Measurements from ENCODE around the gene TOX3. TPM values are rescaled to one million over a fixed set of nuclear protein-coding genes. Genes with fewer than 3 reads are reported as not detected.

The TOX3 gene
- total RNA-seq, 4 donors from 2014 or later, result 1.7 TPM; not detected in 3

- Histone ChIP-seq H3K27ac (no peak overlapping the region), H3K9me3 (no peaks in the 10 kb centered on the region), H3K4me3 (no peak overlapping the region), H3K36me3 (no peaks in the 10 kb centered on the region), H3K27me3 (peaks cover 0 to 57% of the 10 kb centered on the region in 2 donors), H3K4me1 (peaks cover 0 to 18% (median 12%) of the 10 kb centered on the region in 4 donors)
- 39 to 48% methylated on average over 10 of the region's 10 CpGs for WGBS, 2 donors
- TF ChIP-seq POLR2A (IDR thresholded peaks at IDR 0.05) (no peak), EP300 (IDR thresholded peaks at IDR 0.05) (no peak), CTCF (IDR thresholded peaks at IDR 0.05) (no peak)
- DNase-seq (ENCODE audit: low spot score in 2 of 2), result no peak
Observed at GRCh38 chr16:52548261-52549010, 1.5 kb upstream of the TOX3 start.

GRCh38 chr16:52547834-52548215 is 882 bp upstream of the TOX3 start:
- Histone ChIP-seq H3K36me3 (no peaks in the 10 kb centered on the region), H3K9me3 (no peaks in the 10 kb centered on the region), H3K4me3 (no peak overlapping the region), H3K4me1 (peaks cover 0 to 18% (median 12%) of the 10 kb centered on the region in 4 donors), H3K27ac (no peak overlapping the region), H3K27me3 (peaks cover 0 to 64% of the 10 kb centered on the region in 2 donors)
- no peak for TF ChIP-seq EP300 (IDR thresholded peaks at IDR 0.05)
- TF ChIP-seq POLR2A (IDR thresholded peaks at IDR 0.05), result no peak
- TF ChIP-seq CTCF (IDR thresholded peaks at IDR 0.05), result no peak
- no peak for DNase-seq (ENCODE audit: low spot score in 2 of 2)
- 49 to 58% methylated on average over 8 of the region's 8 CpGs for WGBS, 2 donors

- H3K4me3 ChIP-seq, result peak overlapping the region in 3 of 4 donors; percentile 7 to 45 (median 37)
- TF ChIP-seq CTCF (IDR thresholded peaks at IDR 0.05) (no peak), EP300 (IDR thresholded peaks at IDR 0.05) (no peak), POLR2A (IDR thresholded peaks at IDR 0.05) (no peak)
- H3K27ac ChIP-seq, result peak overlapping the region in 1 of 4 donors; percentile 56
- 2% methylated on average over 33 to 50 of the region's 79 CpGs for WGBS, 2 donors
- H3K9me3 ChIP-seq, result no peaks in the 10 kb centered on the region
- peaks cover 0 to 76% of the 10 kb centered on the region in 2 donors for H3K27me3 ChIP-seq
- no peaks in the 10 kb centered on the region for H3K36me3 ChIP-seq
- no peak for DNase-seq (ENCODE audit: low spot score in 2 of 2)
- H3K4me1 ChIP-seq, result peaks cover 0 to 18% (median 12%) of the 10 kb centered on the region in 4 donors
Observed at GRCh38 chr16:52546291-52547003, 496 bp downstream of the TOX3 start.

- H3K36me3 ChIP-seq, result no peaks in the 10 kb centered on the region
- WGBS, 2 donors, result 1 to 3% methylated on average over 15 of the region's 15 CpGs
- H3K9me3 ChIP-seq, result no peaks in the 10 kb centered on the region
- peaks cover 0 to 76% of the 10 kb centered on the region in 2 donors for H3K27me3 ChIP-seq
- H3K4me1 ChIP-seq, result peaks cover 0 to 18% (median 12%) of the 10 kb centered on the region in 4 donors
- DNase-seq (ENCODE audit: low spot score in 2 of 2), result no peak
- TF ChIP-seq EP300 (IDR thresholded peaks at IDR 0.05), result no peak
- no peak for TF ChIP-seq POLR2A (IDR thresholded peaks at IDR 0.05)
- TF ChIP-seq CTCF (IDR thresholded peaks at IDR 0.05), result no peak
- H3K4me3 ChIP-seq, result peak overlapping the region in 3 of 4 donors; percentile 7 to 45 (median 37)
- H3K27ac ChIP-seq, result peak overlapping the region in 1 of 4 donors; percentile 56
Observed at GRCh38 chr16:52545898-52546266, 1.1 kb downstream of the TOX3 start.
